Measurements from ENCODE around the gene DDX42. TPM values are rescaled to one million over a fixed set of nuclear protein-coding genes. Genes with fewer than 3 reads are reported as not detected.

The DDX42 gene
- polyA plus RNA-seq, 1 donor from 2014 or later: 115 TPM

DNA sequence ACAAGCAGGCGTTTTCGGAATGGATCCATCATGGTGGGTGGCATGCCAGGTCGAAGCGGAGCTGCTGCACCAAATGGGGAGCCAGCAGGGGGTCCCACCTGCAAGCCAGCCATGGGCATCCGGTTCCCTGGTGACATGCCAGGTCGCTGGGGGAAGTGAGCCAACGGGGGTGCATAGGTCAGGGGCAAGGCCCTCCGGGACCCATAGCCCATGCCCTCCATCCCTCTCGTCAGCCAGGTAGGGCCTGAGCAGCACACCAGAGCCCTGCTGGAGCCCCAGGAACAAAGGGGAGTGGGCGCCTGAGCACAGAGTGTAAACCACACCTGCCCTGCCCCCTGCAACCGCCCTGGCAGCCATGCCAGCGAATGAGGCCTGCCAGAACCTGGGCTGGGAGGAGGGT, 63.5 kb downstream of the DDX42 start:
- Histone ChIP-seq H3K4me3 (ENCODE audit: low read length) (no peak overlapping the region), H3K9ac (ENCODE audit: low read length) (no peak overlapping the region), H4K20me1 (ENCODE audit: insufficient read depth) (no peaks in the 10 kb centered on the region), H3K36me3 (ENCODE audit: insufficient read depth, low read length) (no peaks in the 10 kb centered on the region), H3K27ac (ENCODE audit: low read length) (no peak overlapping the region), H3K27me3 (ENCODE audit: insufficient read depth, low read depth, low read length) (no peaks in the 10 kb centered on the region), H3K79me2 (replicated peaks; ENCODE audit: insufficient read depth, low read length) (peaks cover 15% of the 10 kb centered on the region), H3F3A (ENCODE audit: insufficient read depth, low read length, poor library complexity, severe bottlenecking) (no peaks in the 10 kb centered on the region), H2AFZ (ENCODE audit: low read depth, low read length) (no peak overlapping the region), H3K9me3 (ENCODE audit: low read length) (no peaks in the 10 kb centered on the region), H3K9me2 (ENCODE audit: insufficient read depth, low read length) (no peaks in the 10 kb centered on the region), H3K4me2 (ENCODE audit: low read length) (no peak overlapping the region)
- TF ChIP-seq EZH2 (IDR thresholded peaks at IDR 0.05; ENCODE audit: borderline replicate concordance, insufficient read depth, low read length, poor library complexity, severe bottlenecking): no peak
- no peak for TF ChIP-seq TAF1 (IDR thresholded peaks at IDR 0.05; ENCODE audit: low read depth)
- no peak for TF ChIP-seq MXI1 (conservative IDR thresholded peaks at IDR 0.05; ENCODE audit: poor library complexity, severe bottlenecking)
- no peak for TF ChIP-seq EP300 (conservative IDR thresholded peaks at IDR 0.05; ENCODE audit: poor library complexity, severe bottlenecking)
- no peak for TF ChIP-seq RAD21 (conservative IDR thresholded peaks at IDR 0.05)
- TF ChIP-seq CTCF (IDR thresholded peaks at IDR 0.05; ENCODE audit: poor library complexity, severe bottlenecking): no peak
- no peak for TF ChIP-seq SMC3 (conservative IDR thresholded peaks at IDR 0.05; ENCODE audit: poor library complexity)
- no peak for TF ChIP-seq REST (IDR thresholded peaks at IDR 0.05; ENCODE audit: borderline replicate concordance)
- TF ChIP-seq POLR2AphosphoS5 (IDR thresholded peaks at IDR 0.05): no peak

GRCh38 chr17:63837962-63838600, 64.1 kb downstream of the DDX42 start:
- Histone ChIP-seq H3K9me2 (ENCODE audit: insufficient read depth, low read length) (no peaks in the 10 kb centered on the region), H4K20me1 (ENCODE audit: insufficient read depth) (no peaks in the 10 kb centered on the region), H3K4me2 (ENCODE audit: low read length) (no peak overlapping the region), H3K9ac (ENCODE audit: low read length) (no peak overlapping the region), H3K36me3 (ENCODE audit: insufficient read depth, low read length) (no peaks in the 10 kb centered on the region), H3K27ac (ENCODE audit: low read length) (no peak overlapping the region), H3K27me3 (ENCODE audit: insufficient read depth, low read depth, low read length) (no peaks in the 10 kb centered on the region), H2AFZ (ENCODE audit: low read depth, low read length) (no peak overlapping the region), H3K9me3 (ENCODE audit: low read length) (no peaks in the 10 kb centered on the region), H3F3A (ENCODE audit: insufficient read depth, low read length, poor library complexity, severe bottlenecking) (no peaks in the 10 kb centered on the region), H3K79me2 (replicated peaks; ENCODE audit: insufficient read depth, low read length) (peaks cover 15% of the 10 kb centered on the region), H3K4me3 (ENCODE audit: low read length) (no peak overlapping the region)
- TF ChIP-seq RAD21 (conservative IDR thresholded peaks at IDR 0.05): no peak
- TF ChIP-seq REST (IDR thresholded peaks at IDR 0.05; ENCODE audit: borderline replicate concordance): no peak
- no peak for TF ChIP-seq POLR2AphosphoS5 (IDR thresholded peaks at IDR 0.05)
- no peak for TF ChIP-seq EZH2 (IDR thresholded peaks at IDR 0.05; ENCODE audit: borderline replicate concordance, insufficient read depth, low read length, poor library complexity, severe bottlenecking)
- TF ChIP-seq EP300 (conservative IDR thresholded peaks at IDR 0.05; ENCODE audit: poor library complexity, severe bottlenecking): no peak
